ENCODE data around the gene CLNK. TPM values are rescaled to one million over a fixed set of nuclear protein-coding genes. Genes with fewer than 3 reads are reported as not detected.

The CLNK gene
- total and polyA plus RNA-seq, 2 of the 13 experiments (the other 11 are each of a cell fraction or from before 2014, with no cell fraction given): not detected

DNA sequence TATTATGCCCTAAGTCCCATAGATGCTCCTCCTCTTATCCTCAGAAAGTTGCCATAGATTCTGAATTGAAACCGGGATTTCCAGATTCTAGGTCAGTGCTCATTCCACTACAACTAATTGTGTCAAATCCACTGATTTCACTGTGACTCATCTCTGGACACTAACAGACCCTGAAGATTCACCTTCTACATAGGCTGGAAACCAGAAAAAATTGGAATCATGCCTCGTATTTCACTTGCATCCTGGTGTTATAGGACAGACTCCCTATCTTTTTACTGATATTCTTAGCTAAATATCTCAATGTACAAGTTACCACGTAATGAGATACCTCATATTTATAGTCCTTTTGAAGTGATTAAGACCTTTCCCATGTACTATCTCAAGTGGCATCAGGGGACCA is 36.7 kb downstream of the CLNK start (continued):
- TF ChIP-seq, protein P1, sequence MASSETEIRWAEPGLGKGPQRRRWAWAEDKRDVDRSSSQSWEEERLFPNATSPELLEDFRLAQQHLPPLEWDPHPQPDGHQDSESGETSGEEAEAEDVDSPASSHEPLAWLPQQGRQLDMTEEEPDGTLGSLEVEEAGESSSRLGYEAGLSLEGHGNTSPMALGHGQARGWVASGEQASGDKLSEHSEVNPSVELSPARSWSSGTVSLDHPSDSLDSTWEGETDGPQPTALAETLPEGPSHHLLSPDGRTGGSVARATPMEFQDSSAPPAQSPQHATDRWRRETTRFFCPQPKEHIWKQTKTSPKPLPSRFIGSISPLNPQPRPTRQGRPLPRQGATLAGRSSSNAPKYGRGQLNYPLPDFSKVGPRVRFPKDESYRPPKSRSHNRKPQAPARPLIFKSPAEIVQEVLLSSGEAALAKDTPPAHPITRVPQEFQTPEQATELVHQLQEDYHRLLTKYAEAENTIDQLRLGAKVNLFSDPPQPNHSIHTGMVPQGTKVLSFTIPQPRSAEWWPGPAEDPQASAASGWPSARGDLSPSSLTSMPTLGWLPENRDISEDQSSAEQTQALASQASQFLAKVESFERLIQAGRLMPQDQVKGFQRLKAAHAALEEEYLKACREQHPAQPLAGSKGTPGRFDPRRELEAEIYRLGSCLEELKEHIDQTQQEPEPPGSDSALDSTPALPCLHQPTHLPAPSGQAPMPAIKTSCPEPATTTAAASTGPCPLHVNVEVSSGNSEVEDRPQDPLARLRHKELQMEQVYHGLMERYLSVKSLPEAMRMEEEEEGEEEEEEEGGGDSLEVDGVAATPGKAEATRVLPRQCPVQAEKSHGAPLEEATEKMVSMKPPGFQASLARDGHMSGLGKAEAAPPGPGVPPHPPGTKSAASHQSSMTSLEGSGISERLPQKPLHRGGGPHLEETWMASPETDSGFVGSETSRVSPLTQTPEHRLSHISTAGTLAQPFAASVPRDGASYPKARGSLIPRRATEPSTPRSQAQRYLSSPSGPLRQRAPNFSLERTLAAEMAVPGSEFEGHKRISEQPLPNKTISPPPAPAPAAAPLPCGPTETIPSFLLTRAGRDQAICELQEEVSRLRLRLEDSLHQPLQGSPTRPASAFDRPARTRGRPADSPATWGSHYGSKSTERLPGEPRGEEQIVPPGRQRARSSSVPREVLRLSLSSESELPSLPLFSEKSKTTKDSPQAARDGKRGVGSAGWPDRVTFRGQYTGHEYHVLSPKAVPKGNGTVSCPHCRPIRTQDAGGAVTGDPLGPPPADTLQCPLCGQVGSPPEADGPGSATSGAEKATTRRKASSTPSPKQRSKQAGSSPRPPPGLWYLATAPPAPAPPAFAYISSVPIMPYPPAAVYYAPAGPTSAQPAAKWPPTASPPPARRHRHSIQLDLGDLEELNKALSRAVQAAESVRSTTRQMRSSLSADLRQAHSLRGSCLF (CRISPR knock-in tag; IDR thresholded peaks at IDR 0.05; ENCODE audit: borderline replicate concordance): no peak
- TF ChIP-seq DNMT1 (CRISPR knock-in tag; IDR thresholded peaks at IDR 0.05) (no peak), IKZF4 (CRISPR knock-in tag; IDR thresholded peaks at IDR 0.05; ENCODE audit: borderline replicate concordance, low read depth, not compliant biosample characterization) (no peak), MIXL1 (CRISPR knock-in tag; IDR thresholded peaks at IDR 0.05) (no peak)
- TF ChIP-seq, protein P2, sequence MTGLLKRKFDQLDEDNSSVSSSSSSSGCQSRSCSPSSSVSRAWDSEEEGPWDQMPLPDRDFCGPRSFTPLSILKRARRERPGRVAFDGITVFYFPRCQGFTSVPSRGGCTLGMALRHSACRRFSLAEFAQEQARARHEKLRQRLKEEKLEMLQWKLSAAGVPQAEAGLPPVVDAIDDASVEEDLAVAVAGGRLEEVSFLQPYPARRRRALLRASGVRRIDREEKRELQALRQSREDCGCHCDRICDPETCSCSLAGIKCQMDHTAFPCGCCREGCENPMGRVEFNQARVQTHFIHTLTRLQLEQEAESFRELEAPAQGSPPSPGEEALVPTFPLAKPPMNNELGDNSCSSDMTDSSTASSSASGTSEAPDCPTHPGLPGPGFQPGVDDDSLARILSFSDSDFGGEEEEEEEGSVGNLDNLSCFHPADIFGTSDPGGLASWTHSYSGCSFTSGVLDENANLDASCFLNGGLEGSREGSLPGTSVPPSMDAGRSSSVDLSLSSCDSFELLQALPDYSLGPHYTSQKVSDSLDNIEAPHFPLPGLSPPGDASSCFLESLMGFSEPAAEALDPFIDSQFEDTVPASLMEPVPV (CRISPR knock-in tag; IDR thresholded peaks at IDR 0.05): no peak
